ENCODE measurements around the gene NODAL.

Gene NODAL

DNA sequence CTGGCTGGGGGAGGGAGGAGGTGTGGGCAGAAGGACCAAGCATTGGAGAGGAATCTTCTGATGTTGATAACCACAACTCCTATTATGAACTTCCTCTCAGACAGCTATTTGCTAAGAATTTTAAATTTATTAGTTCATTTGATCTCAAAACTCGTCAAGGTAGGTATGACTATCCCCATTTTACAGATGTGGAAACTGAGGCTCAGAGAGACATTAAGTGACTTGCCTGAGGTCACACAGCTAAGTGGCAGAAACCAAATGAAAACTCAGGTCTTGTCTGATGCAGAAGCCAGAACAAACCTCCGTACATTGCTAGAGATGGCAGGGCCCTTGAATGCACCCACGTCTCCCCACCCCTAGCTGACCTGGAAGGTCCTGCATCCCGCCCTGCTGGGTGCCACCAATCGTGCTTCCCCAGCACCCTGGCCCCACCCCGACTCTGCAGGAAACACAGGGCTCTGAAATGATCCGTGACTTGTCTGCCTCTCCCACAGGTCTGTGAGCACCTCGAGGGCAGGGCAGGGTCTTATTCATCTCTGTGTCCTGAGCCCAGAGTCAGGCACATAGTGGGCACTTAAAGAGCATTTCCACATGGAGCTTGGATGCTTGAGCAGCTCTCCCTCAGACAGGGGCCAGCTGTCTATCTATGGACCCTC, 31.4 kb upstream of the NODAL start:
- no peak for TF ChIP-seq EGR1 (IDR thresholded peaks at IDR 0.05)

DNA sequence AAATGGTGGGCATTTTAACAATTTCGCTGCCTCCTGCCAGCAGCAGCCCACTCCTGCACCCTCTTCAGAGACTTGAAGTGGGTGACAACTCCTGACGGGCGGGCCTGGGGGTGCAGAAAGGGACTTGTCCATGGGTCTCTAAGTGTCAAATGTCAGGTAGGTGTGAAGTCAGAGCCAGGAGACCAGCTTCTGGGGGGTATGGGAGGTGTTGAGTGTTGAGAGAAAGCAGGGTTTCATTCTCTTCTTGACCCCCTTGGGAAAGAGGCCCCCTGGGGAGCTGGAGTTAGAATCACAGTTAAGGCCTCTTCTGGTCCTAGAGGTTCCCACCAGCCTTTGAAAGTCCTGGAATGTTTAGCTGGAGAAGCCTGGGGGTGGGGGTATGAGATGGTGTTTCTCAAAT, 25.5 kb upstream of the NODAL start:
- no peak for TF ChIP-seq YY1 (IDR thresholded peaks at IDR 0.05; ENCODE audit: low read depth)
- TF ChIP-seq FOXM1 (IDR thresholded peaks at IDR 0.05; ENCODE audit: borderline replicate concordance, low read depth) = no peak
- TF ChIP-seq, protein P1, sequence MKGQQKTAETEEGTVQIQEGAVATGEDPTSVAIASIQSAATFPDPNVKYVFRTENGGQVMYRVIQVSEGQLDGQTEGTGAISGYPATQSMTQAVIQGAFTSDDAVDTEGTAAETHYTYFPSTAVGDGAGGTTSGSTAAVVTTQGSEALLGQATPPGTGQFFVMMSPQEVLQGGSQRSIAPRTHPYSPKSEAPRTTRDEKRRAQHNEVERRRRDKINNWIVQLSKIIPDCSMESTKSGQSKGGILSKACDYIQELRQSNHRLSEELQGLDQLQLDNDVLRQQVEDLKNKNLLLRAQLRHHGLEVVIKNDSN (IDR thresholded peaks at IDR 0.05) = no peak
- TF ChIP-seq TCF12 (IDR thresholded peaks at IDR 0.05; ENCODE audit: low read depth) = no peak
- TF ChIP-seq, protein P2, sequence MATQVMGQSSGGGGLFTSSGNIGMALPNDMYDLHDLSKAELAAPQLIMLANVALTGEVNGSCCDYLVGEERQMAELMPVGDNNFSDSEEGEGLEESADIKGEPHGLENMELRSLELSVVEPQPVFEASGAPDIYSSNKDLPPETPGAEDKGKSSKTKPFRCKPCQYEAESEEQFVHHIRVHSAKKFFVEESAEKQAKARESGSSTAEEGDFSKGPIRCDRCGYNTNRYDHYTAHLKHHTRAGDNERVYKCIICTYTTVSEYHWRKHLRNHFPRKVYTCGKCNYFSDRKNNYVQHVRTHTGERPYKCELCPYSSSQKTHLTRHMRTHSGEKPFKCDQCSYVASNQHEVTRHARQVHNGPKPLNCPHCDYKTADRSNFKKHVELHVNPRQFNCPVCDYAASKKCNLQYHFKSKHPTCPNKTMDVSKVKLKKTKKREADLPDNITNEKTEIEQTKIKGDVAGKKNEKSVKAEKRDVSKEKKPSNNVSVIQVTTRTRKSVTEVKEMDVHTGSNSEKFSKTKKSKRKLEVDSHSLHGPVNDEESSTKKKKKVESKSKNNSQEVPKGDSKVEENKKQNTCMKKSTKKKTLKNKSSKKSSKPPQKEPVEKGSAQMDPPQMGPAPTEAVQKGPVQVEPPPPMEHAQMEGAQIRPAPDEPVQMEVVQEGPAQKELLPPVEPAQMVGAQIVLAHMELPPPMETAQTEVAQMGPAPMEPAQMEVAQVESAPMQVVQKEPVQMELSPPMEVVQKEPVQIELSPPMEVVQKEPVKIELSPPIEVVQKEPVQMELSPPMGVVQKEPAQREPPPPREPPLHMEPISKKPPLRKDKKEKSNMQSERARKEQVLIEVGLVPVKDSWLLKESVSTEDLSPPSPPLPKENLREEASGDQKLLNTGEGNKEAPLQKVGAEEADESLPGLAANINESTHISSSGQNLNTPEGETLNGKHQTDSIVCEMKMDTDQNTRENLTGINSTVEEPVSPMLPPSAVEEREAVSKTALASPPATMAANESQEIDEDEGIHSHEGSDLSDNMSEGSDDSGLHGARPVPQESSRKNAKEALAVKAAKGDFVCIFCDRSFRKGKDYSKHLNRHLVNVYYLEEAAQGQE (IDR thresholded peaks at IDR 0.05; ENCODE audit: low read depth) = no peak
- TF ChIP-seq TEAD4 (IDR thresholded peaks at IDR 0.05) = no peak
- TF ChIP-seq NFIC (IDR thresholded peaks at IDR 0.05) = no peak
- TF ChIP-seq, protein P3, sequence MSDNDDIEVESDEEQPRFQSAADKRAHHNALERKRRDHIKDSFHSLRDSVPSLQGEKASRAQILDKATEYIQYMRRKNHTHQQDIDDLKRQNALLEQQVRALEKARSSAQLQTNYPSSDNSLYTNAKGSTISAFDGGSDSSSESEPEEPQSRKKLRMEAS (IDR thresholded peaks at IDR 0.05) = no peak
- TF ChIP-seq EGR1 (IDR thresholded peaks at IDR 0.05) = no peak
- TF ChIP-seq TAF1 (IDR thresholded peaks at IDR 0.05; ENCODE audit: low read depth) = no peak
- TF ChIP-seq CEBPB (IDR thresholded peaks at IDR 0.05) = no peak
- TF ChIP-seq EP300 (IDR thresholded peaks at IDR 0.05; ENCODE audit: borderline replicate concordance) = no peak
- TF ChIP-seq ZBTB7A (IDR thresholded peaks at IDR 0.05; ENCODE audit: low read depth) = no peak
- no peak for TF ChIP-seq RAD21 (IDR thresholded peaks at IDR 0.05; ENCODE audit: low read depth)
- no peak for TF ChIP-seq CREB1 (IDR thresholded peaks at IDR 0.05; ENCODE audit: low read depth)

DNA sequence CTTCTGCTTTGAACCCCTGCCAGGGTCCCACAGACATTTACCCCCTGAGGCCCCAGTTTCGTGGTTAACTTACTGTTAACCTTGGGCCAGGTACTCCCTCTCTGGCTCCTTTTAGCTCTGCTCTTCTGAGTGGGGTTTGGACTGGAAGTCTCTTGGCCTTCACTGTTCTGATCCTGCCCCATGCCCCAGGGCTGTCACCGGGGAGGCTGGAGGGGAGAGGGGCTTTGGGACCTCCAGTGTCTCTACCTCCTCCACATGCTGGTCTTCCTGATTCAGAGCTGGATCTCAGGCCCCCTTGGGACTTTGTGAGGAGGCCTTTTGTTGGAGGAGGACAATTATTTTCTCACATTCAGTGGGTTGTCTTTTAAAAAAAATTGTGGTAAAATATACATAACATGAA, 24.4 kb upstream of the NODAL start:
- TF ChIP-seq FOXM1 (IDR thresholded peaks at IDR 0.05; ENCODE audit: borderline replicate concordance, low read depth) (no peak), ZBTB7A (IDR thresholded peaks at IDR 0.05; ENCODE audit: low read depth) (no peak), EGR1 (IDR thresholded peaks at IDR 0.05) (no peak), CREB1 (IDR thresholded peaks at IDR 0.05; ENCODE audit: low read depth) (no peak), TAF1 (IDR thresholded peaks at IDR 0.05; ENCODE audit: low read depth) (no peak), YY1 (IDR thresholded peaks at IDR 0.05; ENCODE audit: low read depth) (no peak), EP300 (IDR thresholded peaks at IDR 0.05; ENCODE audit: borderline replicate concordance) (no peak), TEAD4 (IDR thresholded peaks at IDR 0.05) (no peak), NFIC (IDR thresholded peaks at IDR 0.05) (no peak), TCF12 (IDR thresholded peaks at IDR 0.05; ENCODE audit: low read depth) (no peak), CEBPB (IDR thresholded peaks at IDR 0.05) (no peak), RAD21 (IDR thresholded peaks at IDR 0.05; ENCODE audit: low read depth) (no peak)
- TF ChIP-seq, protein P1 (IDR thresholded peaks at IDR 0.05) = no peak
- TF ChIP-seq, protein P2 (IDR thresholded peaks at IDR 0.05; ENCODE audit: low read depth) = no peak
- TF ChIP-seq, protein P3 (IDR thresholded peaks at IDR 0.05) = no peak

DNA sequence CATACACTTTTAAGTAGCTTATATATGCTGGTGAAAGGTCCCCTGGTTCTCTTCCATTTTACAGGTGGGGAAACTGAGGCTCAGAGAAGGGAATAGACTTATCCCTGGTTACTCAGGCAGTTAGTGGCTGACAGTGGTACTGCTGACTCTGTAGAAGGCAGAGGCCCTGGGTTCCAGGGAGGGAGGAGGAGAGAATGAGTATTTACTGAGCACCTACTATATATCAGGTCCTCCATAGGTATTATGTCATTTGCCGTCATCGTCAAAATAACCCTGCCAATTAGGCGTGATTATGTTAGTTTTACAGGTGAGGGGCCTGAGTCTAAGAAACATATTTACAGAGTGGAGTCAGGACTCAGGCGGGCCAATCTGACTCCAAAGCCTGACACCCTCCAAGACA, 23.8 kb upstream of the NODAL start:
- TF ChIP-seq TCF12 (IDR thresholded peaks at IDR 0.05; ENCODE audit: low read depth) (no peak), TEAD4 (IDR thresholded peaks at IDR 0.05) (no peak), CREB1 (IDR thresholded peaks at IDR 0.05; ENCODE audit: low read depth) (no peak), EP300 (IDR thresholded peaks at IDR 0.05; ENCODE audit: borderline replicate concordance) (no peak), NFIC (IDR thresholded peaks at IDR 0.05) (no peak), TAF1 (IDR thresholded peaks at IDR 0.05; ENCODE audit: low read depth) (no peak), CEBPB (IDR thresholded peaks at IDR 0.05) (no peak), ZBTB7A (IDR thresholded peaks at IDR 0.05; ENCODE audit: low read depth) (no peak), YY1 (IDR thresholded peaks at IDR 0.05; ENCODE audit: low read depth) (no peak), FOXM1 (IDR thresholded peaks at IDR 0.05; ENCODE audit: borderline replicate concordance, low read depth) (no peak), EGR1 (IDR thresholded peaks at IDR 0.05) (no peak), RAD21 (IDR thresholded peaks at IDR 0.05; ENCODE audit: low read depth) (no peak)
- TF ChIP-seq, protein P2 (IDR thresholded peaks at IDR 0.05; ENCODE audit: low read depth) = no peak
- TF ChIP-seq, protein P3 (IDR thresholded peaks at IDR 0.05) = no peak
- TF ChIP-seq, protein P1 (IDR thresholded peaks at IDR 0.05) = no peak

Data from Ishikawa (cell line).